Activated naive CD4-positive, alpha-beta T cell (primary cell): ENCODE results near the gene THNSL1.
A peak's percentile ranks its signal among the peaks of the same experiment; 100 is the strongest.
"Not testable (repeated sequence)": the region's sequence is repeated elsewhere in the genome, so short reads cannot be mapped to it uniquely, and the experiment has no call there.

ENCODE experiments used
- DNase-seq, 4 experiments: peaks; one replicate each; lab custom pipeline; 2025; lab: John Stamatoyannopoulos, UW

Gene THNSL1, protein sequence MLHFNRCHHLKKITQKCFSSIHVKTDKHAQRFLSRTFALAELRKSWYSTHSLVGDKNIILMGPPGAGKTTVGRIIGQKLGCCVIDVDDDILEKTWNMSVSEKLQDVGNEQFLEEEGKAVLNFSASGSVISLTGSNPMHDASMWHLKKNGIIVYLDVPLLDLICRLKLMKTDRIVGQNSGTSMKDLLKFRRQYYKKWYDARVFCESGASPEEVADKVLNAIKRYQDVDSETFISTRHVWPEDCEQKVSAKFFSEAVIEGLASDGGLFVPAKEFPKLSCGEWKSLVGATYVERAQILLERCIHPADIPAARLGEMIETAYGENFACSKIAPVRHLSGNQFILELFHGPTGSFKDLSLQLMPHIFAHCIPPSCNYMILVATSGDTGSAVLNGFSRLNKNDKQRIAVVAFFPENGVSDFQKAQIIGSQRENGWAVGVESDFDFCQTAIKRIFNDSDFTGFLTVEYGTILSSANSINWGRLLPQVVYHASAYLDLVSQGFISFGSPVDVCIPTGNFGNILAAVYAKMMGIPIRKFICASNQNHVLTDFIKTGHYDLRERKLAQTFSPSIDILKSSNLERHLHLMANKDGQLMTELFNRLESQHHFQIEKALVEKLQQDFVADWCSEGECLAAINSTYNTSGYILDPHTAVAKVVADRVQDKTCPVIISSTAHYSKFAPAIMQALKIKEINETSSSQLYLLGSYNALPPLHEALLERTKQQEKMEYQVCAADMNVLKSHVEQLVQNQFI

DNA sequence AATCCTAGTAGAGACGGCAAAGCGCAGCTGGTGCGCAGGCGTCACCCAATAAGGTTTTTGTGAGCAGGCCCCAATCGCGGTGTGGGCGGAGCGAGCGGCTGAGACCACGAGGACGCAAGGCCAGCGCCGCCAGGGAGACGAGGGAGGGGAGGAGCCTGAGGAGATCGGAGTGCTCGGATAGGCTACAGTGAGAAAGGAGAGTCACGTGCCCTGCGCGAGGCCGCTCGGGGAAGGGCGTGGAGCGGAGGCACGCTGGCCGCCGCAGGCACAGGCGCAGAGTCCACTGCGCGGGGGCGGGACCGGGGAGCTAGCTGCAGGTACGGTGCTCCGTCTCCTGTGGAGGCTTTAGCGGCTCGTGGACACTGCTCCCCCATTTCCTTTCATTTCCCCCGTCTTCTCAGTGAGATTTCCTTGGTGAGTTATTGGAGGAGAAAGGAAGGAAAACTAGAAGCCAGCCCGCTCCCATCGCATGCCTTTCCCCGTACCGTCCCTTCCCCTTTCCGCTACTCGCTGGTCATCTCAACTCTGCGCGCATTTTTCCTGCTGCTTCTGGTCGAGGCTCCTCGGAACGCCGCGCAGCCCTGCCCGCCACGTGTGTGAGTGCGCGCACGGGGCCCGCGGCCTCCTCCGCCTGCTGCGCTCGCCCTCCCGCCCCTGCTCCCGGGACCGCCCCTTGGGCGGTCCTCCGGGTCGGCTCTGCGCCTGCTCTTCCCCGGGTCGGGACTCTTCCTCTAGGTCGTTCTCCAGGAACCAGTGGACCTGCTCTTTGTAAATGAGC lies at the start of gene THNSL1:
Gene THNSL1 (plus strand): TSS at position 237 of the 778 bp plus-strand sequence. CDS start 6,612 bp downstream, outside the sequence.
- peak; percentile 91 to 96 (median 94) for DNase-seq

GRCh38 chr10:24966962-24967481 lies 49.4 kb upstream of the THNSL1 start:
- no peak for DNase-seq

DNA sequence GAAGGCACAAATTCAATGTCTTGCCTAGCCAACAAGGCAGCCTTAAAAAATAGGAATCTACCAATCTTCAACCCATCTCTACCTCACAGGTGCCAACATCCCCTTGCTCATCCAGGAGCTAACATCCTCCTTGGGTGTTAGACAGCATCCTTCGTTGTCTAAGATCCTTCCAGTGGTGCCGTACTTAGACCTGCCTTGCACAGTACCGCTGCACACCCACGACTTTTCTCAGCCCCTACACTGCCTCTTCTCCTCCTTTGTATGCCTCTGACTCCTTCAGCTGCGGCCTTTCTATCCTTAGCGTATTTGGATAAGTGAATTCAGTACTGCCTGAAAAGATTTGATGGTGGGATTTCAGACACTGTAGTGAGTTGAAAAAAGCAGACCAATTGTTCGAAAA lies 48.1 kb upstream of the THNSL1 start:
- no peak for DNase-seq

GRCh38 chr10:24968951-24969350 lies 47.5 kb upstream of the THNSL1 start:
- DNase-seq: not testable (repeated sequence)

DNA sequence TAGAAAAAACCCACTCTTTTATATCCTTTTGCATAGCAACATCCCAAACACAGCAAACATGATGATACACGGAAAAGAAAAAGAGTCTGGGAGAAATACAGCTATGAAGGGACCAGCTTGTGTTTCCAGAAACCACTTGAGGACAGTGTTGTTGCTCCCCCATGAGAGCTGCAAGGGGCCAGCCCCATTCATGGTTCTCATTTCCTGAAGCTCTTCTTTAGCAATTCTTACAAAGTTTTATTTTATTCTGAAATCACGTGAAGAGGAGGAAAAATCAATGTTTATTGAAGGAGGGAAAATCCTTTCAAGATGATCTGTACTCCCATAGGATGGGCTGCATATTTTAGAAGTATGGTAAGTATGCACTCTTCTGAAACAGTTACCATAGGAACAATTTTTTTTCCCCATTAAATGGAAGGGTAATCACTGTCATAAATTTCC lies 46.6 kb upstream of the THNSL1 start:
- DNase-seq: no peak

GRCh38 chr10:24971374-24971773 lies 45.0 kb upstream of the THNSL1 start:
- no peak for DNase-seq

- DNase-seq: no peak
Measured at GRCh38 chr10:24973163-24973562, 43.2 kb upstream of the THNSL1 start.

DNA sequence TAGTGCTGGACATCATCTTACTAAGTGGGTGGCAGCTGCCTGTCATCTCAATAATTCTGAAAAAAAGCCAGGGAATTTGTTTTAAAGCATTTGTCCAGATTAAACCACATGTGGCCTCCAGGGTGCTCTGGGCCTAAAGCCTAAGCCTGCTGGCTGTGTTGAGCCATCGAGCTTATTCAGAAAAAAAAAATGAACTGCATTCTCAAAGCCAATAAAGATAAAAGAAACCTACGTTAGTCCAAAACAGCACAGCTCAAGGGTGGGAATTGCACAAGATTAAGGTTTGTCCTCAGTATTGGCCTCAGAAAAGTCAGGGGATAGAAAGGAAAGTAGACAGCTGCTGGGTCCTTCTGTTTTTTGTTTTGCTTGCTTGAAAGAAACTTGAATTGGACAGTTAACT lies 41.4 kb upstream of the THNSL1 start:
- DNase-seq: no peak

- DNase-seq: no peak
Measured at GRCh38 chr10:24979685-24980084, 36.7 kb upstream of the THNSL1 start.

DNA sequence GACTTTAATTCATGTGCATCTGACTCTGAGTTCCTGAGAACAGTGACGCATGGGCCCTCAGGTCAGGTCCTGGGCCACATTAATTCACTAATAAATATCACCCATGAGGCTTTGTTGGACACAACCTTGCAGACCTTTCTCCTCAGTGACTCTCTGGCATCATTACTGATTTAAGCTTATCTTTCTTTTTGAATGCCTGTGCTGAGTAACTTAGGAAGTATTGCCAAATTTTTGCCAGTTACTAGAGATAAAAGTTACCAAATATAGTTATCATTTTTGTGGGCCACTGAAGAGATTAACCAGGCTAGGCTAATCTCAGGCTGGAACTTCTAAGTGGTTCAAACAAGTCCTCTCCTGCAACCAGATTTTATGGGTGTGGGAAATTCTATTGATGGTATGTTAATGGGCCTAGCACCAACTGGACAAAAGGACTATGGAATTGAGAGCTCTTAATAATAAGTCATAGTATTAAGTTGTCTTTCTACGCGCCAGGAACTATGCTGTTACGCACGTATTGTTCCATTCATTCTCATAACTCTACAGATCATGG lies 35.2 kb upstream of the THNSL1 start:
- DNase-seq: no peak

GRCh38 chr10:24982319-24983112 lies 33.9 kb upstream of the THNSL1 start:
- DNase-seq: no peak

DNA sequence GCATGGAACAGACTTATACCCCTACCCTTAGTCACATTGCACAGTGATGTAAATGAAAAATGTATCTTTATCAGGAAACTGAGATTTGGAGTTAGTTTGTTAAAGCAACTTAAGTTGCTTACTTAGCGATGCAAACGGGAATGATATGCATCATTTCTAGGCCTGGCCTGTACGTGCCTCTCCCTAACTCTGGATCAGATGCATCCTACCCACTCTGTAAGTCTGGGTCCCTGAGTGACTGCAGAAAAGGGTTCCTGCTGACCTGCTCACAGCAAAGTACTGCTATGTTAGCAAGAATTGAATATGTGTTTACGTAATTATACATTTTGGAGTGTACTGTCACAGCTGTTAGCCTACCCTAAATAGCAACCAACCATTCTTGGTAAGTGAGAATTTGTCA lies 33.3 kb upstream of the THNSL1 start:
- DNase-seq: no peak

DNA sequence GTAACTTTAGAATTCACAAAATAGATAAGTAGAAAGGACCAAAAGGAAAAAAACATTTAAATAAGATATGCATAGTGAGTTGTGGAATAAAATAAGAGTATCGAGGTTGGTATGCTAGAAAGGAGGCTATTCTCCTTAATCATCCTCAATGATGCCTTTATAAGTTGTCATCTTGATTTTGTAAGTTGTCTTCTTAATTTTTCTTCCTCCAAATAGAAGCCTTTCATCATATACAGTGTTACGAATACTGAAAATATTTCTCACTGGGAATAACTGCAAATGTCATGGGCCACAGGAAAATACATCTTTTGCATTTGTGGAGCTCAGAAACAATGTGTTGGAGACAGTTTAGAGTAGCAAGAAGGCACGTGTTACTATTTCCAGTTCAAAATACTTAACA lies 32.5 kb upstream of the THNSL1 start:
- DNase-seq: no peak

- no peak for DNase-seq
Measured at GRCh38 chr10:24984906-24985305, 31.5 kb upstream of the THNSL1 start.

DNA sequence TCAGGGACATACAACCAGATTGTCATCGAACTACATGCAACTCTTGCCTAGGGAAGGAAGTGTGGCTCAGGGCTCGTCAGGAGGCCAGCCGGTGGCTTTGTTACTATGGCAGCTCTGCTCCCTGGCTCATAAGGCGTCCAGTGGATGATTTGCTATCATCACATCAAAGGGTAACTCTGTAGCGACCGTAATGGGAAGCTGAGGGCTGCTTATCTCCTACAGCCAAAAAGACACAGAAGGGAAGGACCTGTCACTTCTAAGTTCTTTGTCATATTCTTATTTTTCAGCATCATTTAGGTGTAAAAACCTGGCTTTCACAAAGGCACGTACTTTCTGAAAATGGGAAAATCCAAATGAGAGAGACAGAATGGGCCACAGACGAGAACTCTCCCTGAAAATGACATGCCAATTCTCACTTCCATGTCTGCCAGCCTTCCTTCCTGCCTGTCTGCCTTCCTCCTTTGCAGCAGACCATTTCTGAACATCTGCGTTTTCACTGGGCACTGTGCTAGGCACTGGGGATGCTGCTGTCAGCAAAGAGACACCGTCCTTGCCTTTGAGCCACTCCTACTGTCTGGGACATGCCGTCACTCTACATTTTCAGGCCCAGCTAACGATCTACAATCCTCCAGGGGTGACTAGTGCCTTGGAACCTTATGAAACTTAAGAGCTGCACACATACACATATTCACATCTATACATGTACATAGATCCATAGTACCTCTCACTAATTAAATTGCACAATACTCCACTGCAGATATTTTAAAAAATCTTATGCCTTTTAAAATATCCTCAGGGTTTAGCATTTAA lies 27.4 kb upstream of the THNSL1 start:
- no peak for DNase-seq

DNA sequence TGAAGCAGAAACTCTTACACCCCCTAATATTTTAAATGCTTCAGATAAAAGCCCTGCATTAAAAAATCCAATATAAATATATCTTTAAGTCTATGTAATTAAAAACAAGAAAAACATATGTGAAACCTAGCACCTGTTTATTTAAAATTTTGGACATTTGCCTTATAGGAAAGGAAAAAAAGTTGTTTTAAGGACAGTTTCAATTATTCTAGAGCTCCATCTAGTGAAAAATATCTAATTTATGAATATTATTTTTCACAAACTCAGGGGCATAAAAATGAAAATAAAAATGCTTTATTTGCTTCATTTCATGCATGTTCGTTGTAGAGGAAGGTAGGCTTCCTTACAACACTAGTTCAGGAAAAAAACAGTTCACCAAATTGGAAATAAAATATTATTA lies 26.5 kb upstream of the THNSL1 start:
- DNase-seq: no peak

- no peak for DNase-seq
Measured at GRCh38 chr10:24991298-24991697, 25.1 kb upstream of the THNSL1 start.

DNA sequence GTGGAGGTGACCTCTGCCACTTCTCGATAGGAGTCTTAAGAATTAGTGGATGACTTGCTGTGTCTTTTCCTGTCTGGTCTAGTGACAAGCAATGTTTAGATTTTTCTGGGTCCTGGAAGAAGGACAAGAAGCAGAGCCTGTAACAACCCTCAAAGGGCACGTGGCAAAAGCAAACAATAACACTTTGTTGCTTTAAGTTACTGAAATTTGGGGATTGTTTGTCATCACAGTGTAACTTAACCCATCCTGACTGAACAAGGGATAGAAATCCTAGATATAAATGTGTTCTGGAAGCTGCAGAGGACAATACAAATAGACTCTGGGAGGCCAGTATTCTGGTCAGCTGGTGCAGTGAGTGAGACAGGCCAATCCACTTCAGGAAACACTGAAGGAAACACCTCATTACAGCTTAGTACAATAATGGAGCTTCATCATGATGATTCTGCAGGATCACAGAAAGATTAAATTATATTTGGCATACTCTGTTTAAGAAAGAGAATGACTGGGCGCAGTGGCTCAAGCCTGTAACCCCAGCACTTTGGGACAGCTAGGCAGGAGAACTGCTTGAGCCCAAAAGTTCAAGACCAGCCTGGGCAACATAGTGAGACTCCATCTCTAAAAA lies 23.8 kb upstream of the THNSL1 start:
- no peak for DNase-seq

- no peak for DNase-seq
Measured at GRCh38 chr10:24993237-24993958, 23.0 kb upstream of the THNSL1 start.
